HepG2 (cell line): ENCODE data around the gene PRPSAP1. TPM values are rescaled to one million over a fixed set of nuclear protein-coding genes. Genes with fewer than 3 reads are reported as not detected.

Experiments used
- ARNT ChIP-seq: fragments of 450-650 bp; IDR thresholded peaks from 2 replicates; pipeline ENCODE4 v1.6.1; 2017
- BCL6 ChIP-seq: IDR thresholded peaks from 2 replicates; pipeline ENCODE4 v1.6.1; 2016; ENCODE audit warnings: missing genetic modification reagents, missing compliant biosample characterization
- FOSL2 ChIP-seq: sonication (generic); formaldehyde crosslinking; IDR thresholded peaks from 2 replicates; pipeline ENCODE4 v1.4.0; 2020; ENCODE audit warnings: missing genetic modification reagents
- RARA ChIP-seq: IDR thresholded peaks from 2 replicates; pipeline ENCODE4 v1.6.1; 2016; ENCODE audit warnings: missing genetic modification reagents, missing compliant biosample characterization
- RCOR2 ChIP-seq: IDR thresholded peaks from 2 replicates; pipeline ENCODE4 v1.6.1; 2016; ENCODE audit warnings: missing biosample characterization, missing genetic modification reagents
- SMYD3 ChIP-seq: sonication (generic); formaldehyde crosslinking; IDR thresholded peaks from 2 replicates; pipeline ENCODE4 v1.8.1; 2023; ENCODE audit warnings: mild to moderate bottlenecking, missing genetic modification reagents
- SNAI1 ChIP-seq: sonication (generic); formaldehyde crosslinking; IDR thresholded peaks from 2 replicates; pipeline ENCODE4 v1.5.0; 2020; ENCODE audit warnings: mild to moderate bottlenecking, missing genetic modification reagents, borderline replicate concordance
- SP2 ChIP-seq: sonication (generic); formaldehyde crosslinking; IDR thresholded peaks from 2 replicates; pipeline ENCODE4 v1.5.1; 2020; ENCODE audit warnings: mild to moderate bottlenecking, missing genetic modification reagents
- ZFP36L1 ChIP-seq: sonication (generic); formaldehyde crosslinking; IDR thresholded peaks from 2 replicates; pipeline ENCODE4 v1.8.0; 2022; ENCODE audit warnings: mild to moderate bottlenecking, missing genetic modification reagents, moderate library complexity
- ZNF367 ChIP-seq: sonication (generic); formaldehyde crosslinking; IDR thresholded peaks from 2 replicates; pipeline ENCODE4 v1.4.0; 2020; ENCODE audit warnings: missing genetic modification reagents, borderline replicate concordance
- ZNF580 ChIP-seq: IDR thresholded peaks from 2 replicates; pipeline ENCODE4 v1.6.1; 2016; ENCODE audit warnings: low read depth, borderline replicate concordance
- ZNF605 ChIP-seq: sonication (generic); formaldehyde crosslinking; IDR thresholded peaks from 2 replicates; pipeline ENCODE4 v1.8.0; 2022; ENCODE audit warnings: mild to moderate bottlenecking, missing genetic modification reagents
- ZNF879 ChIP-seq: sonication (generic); formaldehyde crosslinking; IDR thresholded peaks from 2 replicates; pipeline ENCODE4 v1.8.1; 2023; ENCODE audit warnings: missing genetic modification reagents
- polyA plus RNA-seq, 8 experiments: library from polyadenylated mRNA; depleted of rRNA in 3 of 8; stranded (reverse) in 7 of 8; unstranded in 1 of 8; fragments of >200 nt; fragmentation: Illumina TruSeq in 4 of 8; extraction: Trizol in 4 of 8; gene quantifications; 2 replicates each; pipeline versions ENCODE4 v1.2.1 to v1.2.3, GENCODE V29; 2011 to 2016; ENCODE audit warnings: low read depth in 4 of 8, missing spikeins in 1 of 8, mixed read lengths in 1 of 8; ENCODE audit not compliant: insufficient read depth in 1 of 8
- total RNA-seq, 5 experiments: library from RNA; depleted of rRNA; stranded (reverse); fragments of >200 nt; fragmentation: Illumina TruSeq; extraction: Trizol; gene quantifications; 2 replicates each; pipeline ENCODE4 v1.2.3, GENCODE V29; 2016; ENCODE audit warnings: low read depth in 1 of 5
- TF ChIP-seq, protein P1 (sequence below), 2 experiments: fragments of 450-650 bp in 1 of 2; sonication (generic) in 1 of 2; formaldehyde crosslinking in 1 of 2; IDR thresholded peaks; 2 replicates each; pipeline versions ENCODE4 v1.6.1 to v1.8.0; 2016 to 2022; ENCODE audit warnings: antibody characterized with exemption in 1 of 2, mild to moderate bottlenecking in 1 of 2, missing genetic modification reagents in 1 of 2
- TF ChIP-seq, protein P2 (sequence below): sonication (generic); formaldehyde crosslinking; IDR thresholded peaks from 2 replicates; pipeline ENCODE4 v1.4.0; 2020; ENCODE audit warnings: mild to moderate bottlenecking, missing genetic modification reagents
- TF ChIP-seq, protein P3 (sequence below): sonication (generic); formaldehyde crosslinking; IDR thresholded peaks from 2 replicates; pipeline ENCODE4 v1.5.1; 2020; ENCODE audit warnings: missing genetic modification reagents, mild to moderate bottlenecking, borderline replicate concordance

The PRPSAP1 gene
- total and polyA plus RNA-seq, 2 of the 13 experiments (the other 11 are each of a cell fraction or from before 2014, with no cell fraction given) = 91.1 to 314 TPM

- TF ChIP-seq, protein P1, sequence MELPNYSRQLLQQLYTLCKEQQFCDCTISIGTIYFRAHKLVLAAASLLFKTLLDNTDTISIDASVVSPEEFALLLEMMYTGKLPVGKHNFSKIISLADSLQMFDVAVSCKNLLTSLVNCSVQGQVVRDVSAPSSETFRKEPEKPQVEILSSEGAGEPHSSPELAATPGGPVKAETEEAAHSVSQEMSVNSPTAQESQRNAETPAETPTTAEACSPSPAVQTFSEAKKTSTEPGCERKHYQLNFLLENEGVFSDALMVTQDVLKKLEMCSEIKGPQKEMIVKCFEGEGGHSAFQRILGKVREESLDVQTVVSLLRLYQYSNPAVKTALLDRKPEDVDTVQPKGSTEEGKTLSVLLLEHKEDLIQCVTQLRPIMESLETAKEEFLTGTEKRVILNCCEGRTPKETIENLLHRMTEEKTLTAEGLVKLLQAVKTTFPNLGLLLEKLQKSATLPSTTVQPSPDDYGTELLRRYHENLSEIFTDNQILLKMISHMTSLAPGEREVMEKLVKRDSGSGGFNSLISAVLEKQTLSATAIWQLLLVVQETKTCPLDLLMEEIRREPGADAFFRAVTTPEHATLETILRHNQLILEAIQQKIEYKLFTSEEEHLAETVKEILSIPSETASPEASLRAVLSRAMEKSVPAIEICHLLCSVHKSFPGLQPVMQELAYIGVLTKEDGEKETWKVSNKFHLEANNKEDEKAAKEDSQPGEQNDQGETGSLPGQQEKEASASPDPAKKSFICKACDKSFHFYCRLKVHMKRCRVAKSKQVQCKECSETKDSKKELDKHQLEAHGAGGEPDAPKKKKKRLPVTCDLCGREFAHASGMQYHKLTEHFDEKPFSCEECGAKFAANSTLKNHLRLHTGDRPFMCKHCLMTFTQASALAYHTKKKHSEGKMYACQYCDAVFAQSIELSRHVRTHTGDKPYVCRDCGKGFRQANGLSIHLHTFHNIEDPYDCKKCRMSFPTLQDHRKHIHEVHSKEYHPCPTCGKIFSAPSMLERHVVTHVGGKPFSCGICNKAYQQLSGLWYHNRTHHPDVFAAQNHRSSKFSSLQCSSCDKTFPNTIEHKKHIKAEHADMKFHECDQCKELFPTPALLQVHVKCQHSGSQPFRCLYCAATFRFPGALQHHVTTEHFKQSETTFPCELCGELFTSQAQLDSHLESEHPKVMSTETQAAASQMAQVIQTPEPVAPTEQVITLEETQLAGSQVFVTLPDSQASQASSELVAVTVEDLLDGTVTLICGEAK (IDR thresholded peaks at IDR 0.05) = no peak
- TF ChIP-seq, protein P1 (CRISPR knock-in tag; IDR thresholded peaks at IDR 0.05) = no peak
- TF ChIP-seq SP2 = no peak
- peak; percentile 43; the same call in 1 of the 2 replicates for TF ChIP-seq FOSL2 (CRISPR knock-in tag)
- TF ChIP-seq BCL6 (CRISPR knock-in tag) = no peak
- no peak for TF ChIP-seq ZNF367
- TF ChIP-seq, protein P2, sequence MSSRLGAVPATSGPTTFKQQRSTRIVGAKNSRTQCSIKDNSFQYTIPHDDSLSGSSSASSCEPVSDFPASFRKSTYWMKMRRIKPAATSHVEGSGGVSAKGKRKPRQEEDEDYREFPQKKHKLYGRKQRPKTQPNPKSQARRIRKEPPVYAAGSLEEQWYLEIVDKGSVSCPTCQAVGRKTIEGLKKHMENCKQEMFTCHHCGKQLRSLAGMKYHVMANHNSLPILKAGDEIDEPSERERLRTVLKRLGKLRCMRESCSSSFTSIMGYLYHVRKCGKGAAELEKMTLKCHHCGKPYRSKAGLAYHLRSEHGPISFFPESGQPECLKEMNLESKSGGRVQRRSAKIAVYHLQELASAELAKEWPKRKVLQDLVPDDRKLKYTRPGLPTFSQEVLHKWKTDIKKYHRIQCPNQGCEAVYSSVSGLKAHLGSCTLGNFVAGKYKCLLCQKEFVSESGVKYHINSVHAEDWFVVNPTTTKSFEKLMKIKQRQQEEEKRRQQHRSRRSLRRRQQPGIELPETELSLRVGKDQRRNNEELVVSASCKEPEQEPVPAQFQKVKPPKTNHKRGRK (CRISPR knock-in tag) = no peak
- TF ChIP-seq ARNT = no peak
- TF ChIP-seq SMYD3 (CRISPR knock-in tag) = no peak
- TF ChIP-seq SNAI1 (CRISPR knock-in tag) = no peak
- TF ChIP-seq RCOR2 (CRISPR knock-in tag) = no peak
- TF ChIP-seq RARA (CRISPR knock-in tag) = no peak
- no peak for TF ChIP-seq ZNF879 (CRISPR knock-in tag)
- no peak for TF ChIP-seq ZFP36L1
- TF ChIP-seq, protein P3, sequence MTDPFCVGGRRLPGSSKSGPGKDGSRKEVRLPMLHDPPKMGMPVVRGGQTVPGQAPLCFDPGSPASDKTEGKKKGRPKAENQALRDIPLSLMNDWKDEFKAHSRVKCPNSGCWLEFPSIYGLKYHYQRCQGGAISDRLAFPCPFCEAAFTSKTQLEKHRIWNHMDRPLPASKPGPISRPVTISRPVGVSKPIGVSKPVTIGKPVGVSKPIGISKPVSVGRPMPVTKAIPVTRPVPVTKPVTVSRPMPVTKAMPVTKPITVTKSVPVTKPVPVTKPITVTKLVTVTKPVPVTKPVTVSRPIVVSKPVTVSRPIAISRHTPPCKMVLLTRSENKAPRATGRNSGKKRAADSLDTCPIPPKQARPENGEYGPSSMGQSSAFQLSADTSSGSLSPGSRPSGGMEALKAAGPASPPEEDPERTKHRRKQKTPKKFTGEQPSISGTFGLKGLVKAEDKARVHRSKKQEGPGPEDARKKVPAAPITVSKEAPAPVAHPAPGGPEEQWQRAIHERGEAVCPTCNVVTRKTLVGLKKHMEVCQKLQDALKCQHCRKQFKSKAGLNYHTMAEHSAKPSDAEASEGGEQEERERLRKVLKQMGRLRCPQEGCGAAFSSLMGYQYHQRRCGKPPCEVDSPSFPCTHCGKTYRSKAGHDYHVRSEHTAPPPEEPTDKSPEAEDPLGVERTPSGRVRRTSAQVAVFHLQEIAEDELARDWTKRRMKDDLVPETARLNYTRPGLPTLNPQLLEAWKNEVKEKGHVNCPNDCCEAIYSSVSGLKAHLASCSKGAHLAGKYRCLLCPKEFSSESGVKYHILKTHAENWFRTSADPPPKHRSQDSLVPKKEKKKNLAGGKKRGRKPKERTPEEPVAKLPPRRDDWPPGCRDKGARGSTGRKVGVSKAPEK = no peak
- TF ChIP-seq ZNF580 (CRISPR knock-in tag) = peak; percentile 84; the same call in 1 of the 2 replicates
- no peak for TF ChIP-seq ZNF605 (CRISPR knock-in tag)
Observed at GRCh38 chr17:76397687-76398522, 44.2 kb upstream of the PRPSAP1 start (continued).
